NCI-H510A treated with DMSO at 0.1 percent for 48 hours (cell line): Measurements from ENCODE around the gene MEIS3.

Experiments used
- DNase-seq: peaks from one replicate; lab custom pipeline; 2025; lab: John Stamatoyannopoulos, UW

Gene MEIS3

GRCh38 chr19:47358936-47359335 lies 60.4 kb downstream of the MEIS3 start:
- DNase-seq: no peak

DNA sequence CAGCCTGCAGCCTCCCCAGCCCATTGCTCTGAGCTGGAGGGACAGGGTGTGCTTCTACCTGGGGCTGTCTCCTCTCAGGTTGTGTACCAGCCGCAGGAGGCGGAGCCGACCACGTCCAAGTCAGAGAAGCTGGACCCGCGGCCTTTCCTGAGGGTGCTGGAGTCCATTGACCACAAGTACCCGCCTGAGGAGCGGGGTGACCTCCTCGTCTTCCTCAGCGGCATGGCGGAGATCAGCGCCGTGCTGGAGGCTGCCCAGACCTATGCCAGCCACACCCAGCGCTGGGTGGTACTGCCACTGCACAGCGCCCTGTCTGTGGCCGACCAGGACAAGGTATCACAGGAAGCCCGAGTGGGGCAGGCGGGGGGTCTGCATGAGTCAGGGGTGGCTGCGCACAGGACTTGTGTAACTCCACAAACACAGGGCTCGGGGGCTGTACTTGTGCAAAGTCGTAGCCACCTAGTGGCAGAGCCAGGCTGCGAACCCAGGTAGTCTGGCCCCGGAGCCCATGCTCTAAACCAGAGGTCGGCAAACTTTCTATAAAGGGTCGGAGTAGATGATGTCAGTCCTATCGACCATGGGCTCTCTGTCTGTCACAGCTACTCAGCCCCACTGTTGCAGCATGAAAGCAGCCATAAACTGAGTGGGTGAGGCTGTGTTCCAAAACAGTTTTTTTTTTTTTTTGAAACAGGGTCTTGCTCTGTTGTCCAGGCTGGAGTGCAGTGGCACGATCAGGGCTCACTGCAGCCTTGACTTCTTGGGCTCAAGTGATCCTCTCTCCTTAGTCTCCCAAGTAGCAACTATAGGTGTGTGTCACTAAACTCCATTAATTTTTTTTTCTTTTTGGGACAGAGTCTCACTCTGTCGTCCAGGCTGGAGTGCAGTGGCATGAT lies 61.3 kb downstream of the MEIS3 start:
- no peak for DNase-seq

DNA sequence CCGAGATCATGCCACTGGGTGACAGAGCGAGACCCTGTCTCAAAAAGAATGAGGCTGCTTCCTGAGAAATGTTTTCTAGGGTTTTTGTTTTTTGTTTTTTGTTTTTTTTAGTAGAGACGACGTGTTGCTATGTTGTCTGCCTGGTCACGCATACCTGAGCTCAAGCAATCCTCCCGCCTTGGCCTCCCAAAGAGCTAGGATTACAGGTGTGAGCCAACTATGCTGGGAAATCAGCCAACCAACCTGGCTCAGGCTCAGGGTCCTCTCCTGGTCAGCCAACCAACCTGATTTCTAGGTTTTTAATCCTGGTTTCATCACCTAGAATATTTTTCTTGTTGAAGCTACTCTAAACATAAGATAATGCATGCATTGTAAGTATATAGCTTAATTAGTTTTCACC lies 62.4 kb downstream of the MEIS3 start:
- DNase-seq: no peak

- no peak for DNase-seq
Measured at GRCh38 chr19:47353307-47353712, 66.0 kb downstream of the MEIS3 start.
